Right lobe of liver (tissue), 6 donors: Measurements from ENCODE around the gene GBE1. TPM values are rescaled to one million over a fixed set of nuclear protein-coding genes. Genes with fewer than 3 reads are reported as not detected.

Experiments
- ATAC-seq, 4 donors: fragments of 200-7000 bp; cut with Tn5 transposase; one replicate each; pipeline ENCODE4 v1.9.1; 2020; ENCODE audit warnings: mild to moderate bottlenecking in 4 of 4, moderate library complexity in 4 of 4
- DNase-seq, 3 donors: peaks; one replicate each; pipeline ENCODE4 v3.0.0-alpha.2; 2020
- H3K27ac ChIP-seq, 3 donors: fragments of 200-600 bp; one replicate each; pipeline ENCODE4 v1.8.0; 2022
- H3K27me3 ChIP-seq, 2 donors: fragments of 200-600 bp; one replicate each; pipeline ENCODE4 v1.8.0; 2022
- H3K36me3 ChIP-seq, 4 donors: fragments of 200-600 bp; sonication (generic) in 1 of 4; one replicate each; pipeline versions ENCODE4 v1.5.1 to v1.8.0; 2017 to 2022; ENCODE audit warnings: control low read depth in 1 of 4
- H3K4me1 ChIP-seq, 4 donors: fragments of 200-600 bp; sonication (generic) in 1 of 4; one replicate each; pipeline versions ENCODE4 v1.5.1 to v1.8.0; 2017 to 2022; ENCODE audit warnings: control low read depth in 1 of 4
- H3K4me3 ChIP-seq, 3 donors: fragments of 200-600 bp; one replicate each; pipeline ENCODE4 v1.8.0; 2022
- H3K9me3 ChIP-seq, 4 donors: fragments of 200-600 bp; sonication (generic) in 1 of 4; one replicate each; pipeline versions ENCODE4 v1.5.1 to v1.8.0; 2017 to 2022; ENCODE audit warnings: control low read depth in 1 of 4
- CTCF ChIP-seq, 4 donors: fragments of 200-600 bp in 3 of 4; fragments of 450-650 bp in 1 of 4; IDR thresholded peaks; one replicate each; pipeline versions ENCODE4 v1.5.1 to v1.8.0; 2016 to 2022; ENCODE audit warnings: antibody characterized with exemption in 4 of 4, mild to moderate bottlenecking in 2 of 4
- POLR2A ChIP-seq: fragments of 450-650 bp; IDR thresholded peaks from one replicate; pipeline ENCODE4 v1.6.1; 2017; ENCODE audit warnings: antibody characterized with exemption, mild to moderate bottlenecking
- WGBS: methylation state at CpG from one replicate; pipeline ENCODE4 v1.1.6; 2018; ENCODE audit warnings: low coverage, low lambda C conversion rate; ENCODE audit not compliant: insufficient coverage; ENCODE audit errors: missing lambda C conversion rate; 5-methylcytosine and 5-hydroxymethylcytosine counted together
- intact Hi-C, 2 donors: fragments of 100-400 bp; cut with DNase I; formaldehyde crosslinking; loops; one replicate each; pipeline versions ENCODE4 v1.11.2 to v1.14.1; 2022
- total RNA-seq, 6 experiments: library from RNA; depleted of rRNA in 2 of 6; stranded (reverse); fragments of >200 nt in 2 of 6; fragmentation: NEBNext Ultra II Directional in 3 of 6; extraction: Animal tissue kit (Norgen Biotek cat#: 25700) in 3 of 6; gene quantifications; one replicate each; pipeline versions ENCODE4 v1.1.0 to v1.2.4, GENCODE V29; 2016 to 2023
- donor health status: DM: no; HTN: yes; CAD: no.
- donor health status: DM: no; HTN: no; CAD: no.
- donor health status: DM: no; HTN: no; CAD: no.
- donor health status: DM: no; HTN: yes; CAD: no.
- donor health status: DM: no; HTN: yes; CAD: no.

Gene GBE1
- total RNA-seq, 6 experiments from 2014 or later, result 27.3 to 66.0 (median 57.3) TPM

- TF ChIP-seq POLR2A (no peak), CTCF (IDR thresholded peaks at IDR 0.05) (no peak)
- 0% methylated on average over 1 of the region's 1 CpG for WGBS
- H3K27ac ChIP-seq, result no peak overlapping the region
- intact Hi-C loops, result no loop called here
- no peaks in the 10 kb centered on the region for H3K9me3 ChIP-seq
- no peaks in the 10 kb centered on the region for H3K36me3 ChIP-seq
- H3K4me1 ChIP-seq, result peaks cover 0 to 10% (median 2%) of the 10 kb centered on the region in 4 donors
- no peak for DNase-seq
- no peak overlapping the region for H3K4me3 ChIP-seq
- ATAC-seq, result peak; percentile 93 to 99 (median 96)
- H3K27me3 ChIP-seq, result no peaks in the 10 kb centered on the region
These were observed 207.1 kb downstream of the GBE1 start for GRCh38 chr3:81554388-81554787.

GRCh38 chr3:81550415-81550814 lies 211.0 kb downstream of the GBE1 start:
- ATAC-seq, result no peak
- no peak for DNase-seq
- 95% methylated on average over 2 of the region's 2 CpGs for WGBS

GRCh38 chr3:81549831-81550230 lies 211.6 kb downstream of the GBE1 start:
- H3K9me3 ChIP-seq, result no peaks in the 10 kb centered on the region
- H3K4me1 ChIP-seq, result peaks cover 0 to 10% (median 2%) of the 10 kb centered on the region in 4 donors
- ATAC-seq, result no peak
- DNase-seq, result no peak
- 87% methylated on average over 2 of the region's 2 CpGs for WGBS
- TF ChIP-seq CTCF (IDR thresholded peaks at IDR 0.05), result no peak
- TF ChIP-seq POLR2A, result no peak
- intact Hi-C loops, result no loop called here
- no peaks in the 10 kb centered on the region for H3K27me3 ChIP-seq
- no peaks in the 10 kb centered on the region for H3K36me3 ChIP-seq
- H3K4me3 ChIP-seq, result no peak overlapping the region
- H3K27ac ChIP-seq, result no peak overlapping the region

More at GRCh38 chr3:81550415-81550814, 211.0 kb downstream of the GBE1 start:
- no peak for TF ChIP-seq POLR2A
- TF ChIP-seq CTCF (IDR thresholded peaks at IDR 0.05), result no peak
- Histone ChIP-seq H3K4me3 (no peak overlapping the region), H3K4me1 (peaks cover 0 to 10% (median 2%) of the 10 kb centered on the region in 4 donors), H3K27me3 (no peaks in the 10 kb centered on the region), H3K9me3 (no peaks in the 10 kb centered on the region), H3K36me3 (no peaks in the 10 kb centered on the region), H3K27ac (no peak overlapping the region)
- intact Hi-C loops, result no loop called here

- H3K4me3 ChIP-seq, result no peak overlapping the region
- 13% methylated on average over 1 of the region's 1 CpG for WGBS
- intact Hi-C loops, result no loop called here
These were observed 212.1 kb downstream of the GBE1 start for GRCh38 chr3:81549388-81549787.

More at GRCh38 chr3:81549388-81549787, 212.1 kb downstream of the GBE1 start:
- Histone ChIP-seq H3K36me3 (no peaks in the 10 kb centered on the region), H3K27ac (no peak overlapping the region), H3K9me3 (no peaks in the 10 kb centered on the region), H3K27me3 (no peaks in the 10 kb centered on the region), H3K4me1 (peaks cover 0 to 6% (median 0%) of the 10 kb centered on the region in 4 donors)
- no peak for ATAC-seq
- no peak for DNase-seq
- no peak for TF ChIP-seq CTCF (IDR thresholded peaks at IDR 0.05)
- no peak for TF ChIP-seq POLR2A
